Measurements from ENCODE around the gene HCK.
A peak's percentile ranks its signal among the peaks of the same experiment; 100 is the strongest.

The HCK gene

DNA sequence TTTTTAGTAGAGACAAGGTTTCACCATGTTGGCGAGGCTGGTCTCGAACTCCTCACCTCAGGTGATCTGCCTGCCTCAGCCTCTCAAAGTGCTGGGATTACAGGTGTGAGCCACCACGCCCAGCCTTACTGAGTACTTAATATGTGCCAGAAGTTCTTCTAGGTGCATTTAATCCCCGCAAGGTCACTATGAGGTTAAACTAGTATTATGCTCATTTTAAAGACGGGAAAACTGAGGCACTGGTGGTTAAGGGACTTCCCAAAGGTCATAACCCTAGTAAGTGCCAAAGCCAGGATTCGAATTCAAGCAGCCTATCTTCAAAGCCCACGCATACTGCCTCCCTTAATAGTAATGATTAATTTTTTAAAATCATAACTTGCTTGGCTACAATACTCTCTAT lies 42.5 kb upstream of the HCK start:
- TF ChIP-seq ZFX (IDR thresholded peaks at IDR 0.05): no peak
- TF ChIP-seq, protein P1, sequence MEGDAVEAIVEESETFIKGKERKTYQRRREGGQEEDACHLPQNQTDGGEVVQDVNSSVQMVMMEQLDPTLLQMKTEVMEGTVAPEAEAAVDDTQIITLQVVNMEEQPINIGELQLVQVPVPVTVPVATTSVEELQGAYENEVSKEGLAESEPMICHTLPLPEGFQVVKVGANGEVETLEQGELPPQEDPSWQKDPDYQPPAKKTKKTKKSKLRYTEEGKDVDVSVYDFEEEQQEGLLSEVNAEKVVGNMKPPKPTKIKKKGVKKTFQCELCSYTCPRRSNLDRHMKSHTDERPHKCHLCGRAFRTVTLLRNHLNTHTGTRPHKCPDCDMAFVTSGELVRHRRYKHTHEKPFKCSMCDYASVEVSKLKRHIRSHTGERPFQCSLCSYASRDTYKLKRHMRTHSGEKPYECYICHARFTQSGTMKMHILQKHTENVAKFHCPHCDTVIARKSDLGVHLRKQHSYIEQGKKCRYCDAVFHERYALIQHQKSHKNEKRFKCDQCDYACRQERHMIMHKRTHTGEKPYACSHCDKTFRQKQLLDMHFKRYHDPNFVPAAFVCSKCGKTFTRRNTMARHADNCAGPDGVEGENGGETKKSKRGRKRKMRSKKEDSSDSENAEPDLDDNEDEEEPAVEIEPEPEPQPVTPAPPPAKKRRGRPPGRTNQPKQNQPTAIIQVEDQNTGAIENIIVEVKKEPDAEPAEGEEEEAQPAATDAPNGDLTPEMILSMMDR (conservative IDR thresholded peaks at IDR 0.05): no peak

DNA sequence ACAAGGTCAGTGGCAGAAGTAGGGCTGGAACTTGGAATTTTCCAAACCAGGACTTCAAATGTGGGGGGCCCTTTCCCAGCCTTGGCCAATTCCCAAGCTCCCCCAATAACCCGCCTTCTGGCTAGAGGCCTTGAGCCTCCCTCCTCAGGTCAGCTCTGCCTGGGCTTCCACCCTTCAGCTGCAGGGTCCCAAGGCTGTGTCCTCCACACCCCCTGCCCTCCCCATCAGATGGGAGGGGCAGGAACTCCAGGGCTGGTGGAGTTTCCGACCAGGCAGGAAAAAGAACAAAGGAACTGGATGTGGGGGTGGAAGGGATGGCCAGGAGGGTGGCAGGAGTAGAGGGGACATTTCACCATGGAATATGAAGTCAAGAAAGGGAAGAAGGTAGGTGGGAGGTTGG lies 41.9 kb upstream of the HCK start, which contains the start of gene CCM2L:
Gene CCM2L (plus strand): TSS at position 338 of the 400 bp plus-strand sequence. CDS start 17 bp downstream, at position 355.
- TF ChIP-seq ZFX (IDR thresholded peaks at IDR 0.05): no peak
- TF ChIP-seq, protein P1 (conservative IDR thresholded peaks at IDR 0.05): no peak
- no peak within 1 kb of the TSS for H3K27ac ChIP-seq

More for the DNA sequence above, 42.5 kb upstream of the HCK start:
- no peak overlapping the region for H3K27ac ChIP-seq

DNA sequence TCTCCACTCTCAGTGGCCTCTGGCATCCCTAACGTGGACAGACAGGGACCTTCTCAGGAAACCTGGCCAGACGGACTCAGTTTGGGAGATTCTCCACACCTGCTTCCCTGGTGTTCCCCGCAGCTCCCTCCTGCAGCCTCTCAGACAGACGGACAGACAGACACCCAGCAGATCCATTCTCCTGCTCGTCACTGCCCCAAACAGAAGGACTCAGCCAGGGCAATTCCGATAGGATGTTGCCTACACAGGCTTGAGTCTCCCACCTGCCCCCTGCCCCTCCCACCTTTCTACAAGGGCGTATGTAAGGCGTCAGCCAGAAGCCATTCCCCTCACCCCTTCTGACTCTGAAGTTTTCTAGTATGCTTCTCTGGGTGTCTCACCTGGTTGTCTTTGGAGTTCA lies 41.4 kb upstream of the HCK start:
- TF ChIP-seq, protein P1 (conservative IDR thresholded peaks at IDR 0.05): no peak
- TF ChIP-seq ZFX (IDR thresholded peaks at IDR 0.05): no peak
- H3K27ac ChIP-seq: no peak overlapping the region

DNA sequence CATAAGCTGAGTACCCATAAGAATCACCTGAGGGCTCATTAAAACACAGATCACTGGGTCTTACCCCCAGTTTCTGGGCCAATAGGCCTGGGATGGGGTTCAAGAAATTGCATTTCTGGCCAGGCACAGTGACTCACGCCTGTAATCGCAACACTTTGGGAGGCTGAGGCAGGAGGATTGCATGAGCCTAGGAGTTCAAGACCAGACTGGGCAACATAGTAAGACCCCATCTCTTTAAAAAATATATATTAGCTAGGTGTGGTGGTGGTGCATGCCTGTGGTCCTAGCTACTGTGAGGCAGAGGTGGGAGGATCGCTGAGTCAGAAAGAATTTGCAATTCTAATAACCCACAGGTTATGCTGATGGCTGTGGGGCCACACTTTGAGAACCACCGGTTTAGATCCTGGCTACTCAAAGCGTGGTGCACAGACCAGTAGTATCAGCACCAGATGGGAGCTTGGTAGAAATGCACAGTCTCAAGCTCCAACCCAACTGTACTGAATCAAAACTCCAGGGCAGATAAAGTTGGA lies 39.8 kb upstream of the HCK start:
- H3K27ac ChIP-seq: no peak overlapping the region
- no peak for TF ChIP-seq ZFX (IDR thresholded peaks at IDR 0.05)
- TF ChIP-seq, protein P1 (conservative IDR thresholded peaks at IDR 0.05): no peak

DNA sequence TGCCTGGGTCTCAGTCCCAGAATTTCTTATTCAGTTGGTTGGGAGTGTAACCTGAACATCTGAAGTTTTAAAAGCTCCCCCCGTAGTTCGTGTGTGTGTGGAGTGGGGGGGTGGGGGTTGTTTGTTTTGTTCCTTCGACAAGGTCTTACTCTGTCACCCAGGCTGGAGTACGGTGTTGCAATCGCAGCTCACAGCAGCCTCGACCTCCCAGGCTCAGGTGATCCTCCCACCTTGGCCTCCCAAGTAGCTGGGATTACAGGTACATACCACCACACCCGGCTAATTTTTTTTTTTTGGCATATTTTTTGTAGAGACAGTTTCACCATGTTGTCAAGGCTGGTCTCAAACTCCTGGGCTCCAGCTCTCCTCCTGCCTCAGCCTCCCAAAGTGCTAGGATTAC lies 38.7 kb upstream of the HCK start:
- H3K27ac ChIP-seq: no peak overlapping the region
- TF ChIP-seq, protein P1 (conservative IDR thresholded peaks at IDR 0.05): no peak
- no peak for TF ChIP-seq ZFX (IDR thresholded peaks at IDR 0.05)

DNA sequence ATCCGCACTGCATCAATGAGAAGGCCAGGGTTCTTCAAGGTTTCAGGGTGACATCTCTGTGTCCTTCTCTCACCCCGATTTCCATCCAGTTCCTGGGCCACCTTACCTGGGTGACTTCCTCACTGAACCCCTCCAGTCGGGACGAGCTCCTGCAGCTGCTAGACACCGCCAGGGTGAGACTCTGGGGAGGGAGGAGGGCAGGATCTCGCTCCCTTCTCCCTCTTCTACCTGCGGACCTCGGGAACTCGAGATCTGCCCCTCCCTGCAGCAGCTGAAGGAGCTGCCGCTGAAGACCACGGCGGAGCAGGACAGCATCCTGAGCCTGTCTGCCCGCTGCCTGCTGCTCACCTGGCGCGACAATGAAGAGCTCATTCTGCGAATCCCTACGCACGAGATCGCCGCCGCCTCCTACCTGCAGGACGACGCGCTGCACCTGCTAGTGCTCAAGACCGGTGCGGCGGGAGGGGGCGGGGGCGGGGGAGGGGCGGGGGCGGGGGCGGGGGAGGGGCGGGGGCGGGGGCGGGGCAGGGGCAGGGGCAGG lies 34.3 kb upstream of the HCK start:
- TF ChIP-seq, protein P1 (conservative IDR thresholded peaks at IDR 0.05): peak; percentile 60
- no peak for TF ChIP-seq ZFX (IDR thresholded peaks at IDR 0.05)
- no peak overlapping the region for H3K27ac ChIP-seq

DNA sequence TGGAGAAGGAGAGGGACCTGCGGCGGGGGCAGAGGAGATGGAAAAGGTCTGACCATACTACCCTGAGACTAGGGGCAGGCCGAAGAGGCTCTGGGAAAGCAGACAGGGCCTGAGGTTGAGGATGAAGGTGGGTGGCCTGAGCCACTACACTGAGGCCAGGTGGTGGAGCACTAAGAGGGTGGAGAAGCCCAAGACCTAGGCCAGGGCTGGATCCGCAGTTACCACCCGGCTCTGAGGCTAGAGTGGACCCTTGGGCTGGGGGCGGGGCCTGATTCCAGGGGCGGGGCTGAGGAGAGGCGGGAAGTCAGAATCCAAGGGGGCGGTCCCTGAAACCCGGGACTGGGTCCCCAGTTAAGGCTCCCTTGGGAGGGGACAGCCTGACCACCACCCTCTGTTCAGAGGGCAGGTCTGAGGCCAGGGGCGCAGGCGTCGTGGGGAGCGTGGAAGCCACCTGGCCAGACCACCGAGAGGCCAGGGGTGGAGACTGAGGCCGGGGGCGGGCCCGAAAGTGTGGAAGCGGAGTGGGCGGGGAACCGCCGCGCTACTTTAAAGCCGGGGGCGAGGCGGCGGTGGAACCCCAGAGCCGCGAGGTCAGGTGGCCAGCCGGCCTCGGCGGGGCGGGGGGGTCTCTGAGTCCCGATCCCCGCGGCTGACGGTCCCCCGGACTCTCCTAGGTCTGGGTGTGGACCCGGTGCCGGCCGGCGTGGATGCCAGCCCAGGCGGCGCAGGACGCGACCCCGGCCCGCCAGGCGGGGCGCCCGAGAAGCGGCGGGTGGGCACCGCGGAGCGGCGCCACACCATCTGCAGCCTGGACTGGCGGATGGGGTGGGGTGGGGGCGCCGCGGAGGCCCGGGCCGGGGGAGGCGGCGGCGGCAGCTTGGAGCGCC lies 33.5 kb upstream of the HCK start:
- TF ChIP-seq, protein P1 (conservative IDR thresholded peaks at IDR 0.05): no peak
- no peak for TF ChIP-seq ZFX (IDR thresholded peaks at IDR 0.05)
- H3K27ac ChIP-seq: peak overlapping the region; percentile 58

Data from C4-2B (cell line).